ENCODE results near the gene PHAF1. TPM values are rescaled to one million over a fixed set of nuclear protein-coding genes. Genes with fewer than 3 reads are reported as not detected.

The PHAF1 gene
- total and polyA plus RNA-seq, 9 of the 15 experiments (the other 6 are each of a cell fraction or from before 2014, with no cell fraction given), result 5.1 to 25.4 (median 13.8) TPM

DNA sequence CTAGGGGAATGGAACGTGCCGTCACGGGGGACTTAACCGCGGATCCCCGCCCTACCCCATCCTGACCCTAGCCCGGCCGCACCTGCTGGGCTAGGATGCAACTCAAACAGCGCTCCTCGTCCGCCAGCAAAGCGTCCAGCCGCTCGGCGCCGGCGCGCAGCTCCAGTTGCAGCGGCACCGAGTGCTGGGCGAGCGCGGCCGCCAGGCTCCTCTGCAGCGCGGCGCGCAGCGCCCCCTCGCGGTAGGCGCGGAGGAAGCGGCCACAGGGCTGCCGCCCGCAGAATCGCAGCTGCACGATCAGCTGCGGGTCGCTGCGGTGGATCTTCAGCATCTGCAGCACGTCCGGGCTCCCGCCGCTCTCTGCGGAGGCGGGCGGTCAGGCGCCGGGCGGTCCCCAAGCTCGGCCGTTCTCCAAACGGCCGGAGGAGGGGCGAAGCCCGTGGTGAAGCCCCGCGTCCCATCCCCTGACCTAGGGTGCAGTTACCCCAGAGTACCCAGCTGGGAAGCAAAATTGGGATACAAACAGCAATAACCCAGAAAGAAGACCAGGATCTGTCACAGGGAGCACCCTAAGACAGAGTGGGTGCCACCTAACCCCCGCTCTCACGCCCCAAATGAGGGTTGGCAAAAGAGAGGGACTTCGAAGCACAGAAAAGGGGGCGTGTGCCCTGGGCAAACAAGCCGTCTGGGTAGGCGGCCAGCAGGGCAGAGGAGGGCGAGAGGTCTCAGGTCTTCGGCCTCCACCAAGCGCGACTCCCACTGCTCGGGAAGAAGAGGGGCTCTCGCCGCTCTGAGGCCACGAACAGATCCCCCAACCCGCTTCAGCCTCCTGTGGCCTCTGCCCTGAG is 45.8 kb downstream of the PHAF1 start (continued):
- TF ChIP-seq, protein P1, sequence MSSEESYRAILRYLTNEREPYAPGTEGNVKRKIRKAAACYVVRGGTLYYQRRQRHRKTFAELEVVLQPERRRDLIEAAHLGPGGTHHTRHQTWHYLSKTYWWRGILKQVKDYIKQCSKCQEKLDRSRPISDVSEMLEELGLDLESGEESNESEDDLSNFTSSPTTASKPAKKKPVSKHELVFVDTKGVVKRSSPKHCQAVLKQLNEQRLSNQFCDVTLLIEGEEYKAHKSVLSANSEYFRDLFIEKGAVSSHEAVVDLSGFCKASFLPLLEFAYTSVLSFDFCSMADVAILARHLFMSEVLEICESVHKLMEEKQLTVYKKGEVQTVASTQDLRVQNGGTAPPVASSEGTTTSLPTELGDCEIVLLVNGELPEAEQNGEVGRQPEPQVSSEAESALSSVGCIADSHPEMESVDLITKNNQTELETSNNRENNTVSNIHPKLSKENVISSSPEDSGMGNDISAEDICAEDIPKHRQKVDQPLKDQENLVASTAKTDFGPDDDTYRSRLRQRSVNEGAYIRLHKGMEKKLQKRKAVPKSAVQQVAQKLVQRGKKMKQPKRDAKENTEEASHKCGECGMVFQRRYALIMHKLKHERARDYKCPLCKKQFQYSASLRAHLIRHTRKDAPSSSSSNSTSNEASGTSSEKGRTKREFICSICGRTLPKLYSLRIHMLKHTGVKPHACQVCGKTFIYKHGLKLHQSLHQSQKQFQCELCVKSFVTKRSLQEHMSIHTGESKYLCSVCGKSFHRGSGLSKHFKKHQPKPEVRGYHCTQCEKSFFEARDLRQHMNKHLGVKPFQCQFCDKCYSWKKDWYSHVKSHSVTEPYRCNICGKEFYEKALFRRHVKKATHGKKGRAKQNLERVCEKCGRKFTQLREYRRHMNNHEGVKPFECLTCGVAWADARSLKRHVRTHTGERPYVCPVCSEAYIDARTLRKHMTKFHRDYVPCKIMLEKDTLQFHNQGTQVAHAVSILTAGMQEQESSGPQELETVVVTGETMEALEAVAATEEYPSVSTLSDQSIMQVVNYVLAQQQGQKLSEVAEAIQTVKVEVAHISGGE (CRISPR knock-in tag; IDR thresholded peaks at IDR 0.05), result no peak
- TF ChIP-seq, protein P2, sequence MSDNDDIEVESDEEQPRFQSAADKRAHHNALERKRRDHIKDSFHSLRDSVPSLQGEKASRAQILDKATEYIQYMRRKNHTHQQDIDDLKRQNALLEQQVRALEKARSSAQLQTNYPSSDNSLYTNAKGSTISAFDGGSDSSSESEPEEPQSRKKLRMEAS (CRISPR knock-in tag; IDR thresholded peaks at IDR 0.05), result peak; percentile 45
- TF ChIP-seq FOXA1 (IDR thresholded peaks at IDR 0.05; ENCODE audit: borderline replicate concordance) (no peak), HNRNPH1 (optimal IDR thresholded peaks at IDR 0.05; ENCODE audit: low read depth, low read length) (no peak), GTF2F1 (IDR thresholded peaks at IDR 0.05; ENCODE audit: low read depth, low read length) (no peak), IFI16 (CRISPR knock-in tag; IDR thresholded peaks at IDR 0.05) (no peak), ZNF707 (CRISPR knock-in tag; conservative IDR thresholded peaks at IDR 0.05) (no peak), ZSCAN29 (IDR thresholded peaks at IDR 0.05) (no peak), ZNF197 (CRISPR knock-in tag; IDR thresholded peaks at IDR 0.05; ENCODE audit: low read depth) (no peak), NRF1 (conservative IDR thresholded peaks at IDR 0.05 in 1 of 2, IDR thresholded peaks at IDR 0.05 in 1 of 2) (peak; percentile 70 to 77), L3MBTL2 (IDR thresholded peaks at IDR 0.05) (peak; percentile 54; the same call in 1 of the 2 replicates), NR4A1 (CRISPR knock-in tag; IDR thresholded peaks at IDR 0.05) (no peak), NR4A1 (tag; IDR thresholded peaks at IDR 0.05) (no peak), BRD9 (IDR thresholded peaks at IDR 0.05; ENCODE audit: low read depth, partially characterized antibody) (no peak), SUPT5H (IDR thresholded peaks at IDR 0.05) (no peak)
- TF ChIP-seq, protein P3, sequence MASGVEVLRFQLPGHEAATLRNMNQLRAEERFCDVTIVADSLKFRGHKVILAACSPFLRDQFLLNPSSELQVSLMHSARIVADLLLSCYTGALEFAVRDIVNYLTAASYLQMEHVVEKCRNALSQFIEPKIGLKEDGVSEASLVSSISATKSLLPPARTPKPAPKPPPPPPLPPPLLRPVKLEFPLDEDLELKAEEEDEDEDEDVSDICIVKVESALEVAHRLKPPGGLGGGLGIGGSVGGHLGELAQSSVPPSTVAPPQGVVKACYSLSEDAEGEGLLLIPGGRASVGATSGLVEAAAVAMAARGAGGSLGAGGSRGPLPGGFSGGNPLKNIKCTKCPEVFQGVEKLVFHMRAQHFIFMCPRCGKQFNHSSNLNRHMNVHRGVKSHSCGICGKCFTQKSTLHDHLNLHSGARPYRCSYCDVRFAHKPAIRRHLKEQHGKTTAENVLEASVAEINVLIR (CRISPR knock-in tag; IDR thresholded peaks at IDR 0.05), result no peak
- TF ChIP-seq, protein P4, sequence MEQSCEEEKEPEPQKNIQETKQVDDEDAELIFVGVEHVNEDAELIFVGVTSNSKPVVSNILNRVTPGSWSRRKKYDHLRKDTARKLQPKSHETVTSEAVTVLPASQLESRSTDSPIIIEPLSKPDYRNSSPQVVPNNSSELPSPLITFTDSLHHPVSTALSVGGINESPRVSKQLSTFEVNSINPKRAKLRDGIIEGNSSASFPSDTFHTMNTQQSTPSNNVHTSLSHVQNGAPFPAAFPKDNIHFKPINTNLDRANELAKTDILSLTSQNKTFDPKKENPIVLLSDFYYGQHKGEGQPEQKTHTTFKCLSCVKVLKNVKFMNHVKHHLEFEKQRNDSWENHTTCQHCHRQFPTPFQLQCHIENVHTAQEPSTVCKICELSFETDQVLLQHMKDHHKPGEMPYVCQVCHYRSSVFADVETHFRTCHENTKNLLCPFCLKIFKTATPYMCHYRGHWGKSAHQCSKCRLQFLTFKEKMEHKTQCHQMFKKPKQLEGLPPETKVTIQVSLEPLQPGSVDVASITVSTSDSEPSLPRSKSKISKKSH (CRISPR knock-in tag; IDR thresholded peaks at IDR 0.05), result no peak
- TF ChIP-seq, protein P5, sequence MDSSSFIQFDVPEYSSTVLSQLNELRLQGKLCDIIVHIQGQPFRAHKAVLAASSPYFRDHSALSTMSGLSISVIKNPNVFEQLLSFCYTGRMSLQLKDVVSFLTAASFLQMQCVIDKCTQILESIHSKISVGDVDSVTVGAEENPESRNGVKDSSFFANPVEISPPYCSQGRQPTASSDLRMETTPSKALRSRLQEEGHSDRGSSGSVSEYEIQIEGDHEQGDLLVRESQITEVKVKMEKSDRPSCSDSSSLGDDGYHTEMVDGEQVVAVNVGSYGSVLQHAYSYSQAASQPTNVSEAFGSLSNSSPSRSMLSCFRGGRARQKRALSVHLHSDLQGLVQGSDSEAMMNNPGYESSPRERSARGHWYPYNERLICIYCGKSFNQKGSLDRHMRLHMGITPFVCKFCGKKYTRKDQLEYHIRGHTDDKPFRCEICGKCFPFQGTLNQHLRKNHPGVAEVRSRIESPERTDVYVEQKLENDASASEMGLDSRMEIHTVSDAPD (CRISPR knock-in tag; IDR thresholded peaks at IDR 0.05), result no peak

Measured in K562 (cell line).